HG03108 (cell line): Measurements from ENCODE around the gene ARID1B.

Experiments used
- ATAC-seq: cut with Tn5 transposase; IDR thresholded peaks from one replicate; pipeline ENCODE4 v1.9.1; 2021; ENCODE audit warnings: moderate library complexity; ENCODE audit not compliant: unreplicated experiment

Gene ARID1B

DNA sequence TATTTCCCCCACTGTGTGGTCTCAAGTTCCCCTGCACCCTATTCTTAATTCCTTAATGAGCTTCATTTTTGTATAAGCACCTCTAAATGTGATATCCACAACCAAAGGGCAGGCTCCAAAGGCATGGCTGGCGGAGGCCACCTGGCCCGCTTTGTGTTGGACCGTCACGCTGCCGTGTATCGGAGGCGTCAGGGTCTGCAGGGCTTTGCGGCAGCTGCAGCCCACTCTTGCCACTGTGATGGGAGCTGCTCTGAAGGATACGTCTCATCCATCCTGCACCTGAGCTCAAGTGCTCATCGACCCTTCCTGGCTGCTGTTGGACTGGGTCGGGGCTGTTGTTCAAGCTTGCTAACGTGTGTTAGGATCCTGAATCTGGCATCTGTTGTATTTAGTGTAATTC is 177.6 kb downstream of the ARID1B start:
- ATAC-seq = no peak

DNA sequence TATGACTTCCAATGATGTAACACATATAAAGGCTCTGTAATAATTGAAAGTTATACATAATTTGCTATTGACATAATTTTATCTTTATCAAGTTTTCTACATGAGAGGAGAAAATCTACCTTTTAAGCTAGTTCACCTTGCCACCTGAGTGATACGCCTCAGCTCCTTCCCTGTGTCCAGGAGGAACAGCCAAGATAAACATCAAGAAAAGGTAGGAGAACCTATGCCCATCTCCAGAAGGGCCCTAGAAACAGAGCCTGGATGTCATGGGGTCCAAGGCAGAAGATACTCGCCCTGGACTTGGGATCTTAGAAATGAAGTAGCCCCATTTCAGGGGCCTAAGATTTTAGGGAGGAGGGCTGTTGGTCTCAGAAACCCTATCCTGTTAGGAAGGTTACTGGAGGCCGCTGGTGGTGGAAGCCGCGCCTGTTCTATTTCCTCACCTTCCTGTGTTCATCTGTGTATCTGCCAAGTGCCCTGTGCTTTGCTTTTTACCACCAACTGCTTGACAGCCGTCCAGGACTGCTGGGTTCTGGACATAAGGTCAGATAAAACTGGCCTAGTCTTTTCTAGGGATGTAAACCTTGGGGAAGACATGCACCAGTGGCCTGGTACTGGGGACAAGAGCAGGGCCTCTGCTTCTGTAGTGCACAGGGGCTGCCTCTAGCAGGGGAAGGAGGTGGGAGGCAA is 178.5 kb downstream of the ARID1B start:
- no peak for ATAC-seq

DNA sequence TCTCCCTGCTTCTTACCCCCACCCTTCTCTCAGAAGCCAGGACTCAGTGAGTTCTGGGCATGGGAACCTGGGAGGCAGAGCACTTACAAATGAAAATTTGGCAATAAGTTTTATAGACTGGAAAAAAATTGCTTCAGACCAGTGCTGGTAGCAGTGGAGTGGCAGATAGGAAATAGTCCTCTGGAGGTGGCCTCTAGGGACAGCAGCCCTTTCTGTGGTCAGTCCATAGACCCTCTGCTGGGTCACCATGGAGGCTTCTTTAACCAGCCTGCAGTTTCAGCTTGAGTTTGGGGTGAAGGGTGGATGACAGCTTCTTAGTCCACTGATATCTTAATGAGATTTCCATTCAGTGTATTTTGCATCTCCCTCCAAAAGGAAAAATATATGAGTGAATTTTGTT is 179.1 kb downstream of the ARID1B start:
- no peak for ATAC-seq

GRCh38 chr6:156957931-156958547 is 180.9 kb downstream of the ARID1B start:
- no peak for ATAC-seq

- no peak for ATAC-seq
These were observed 183.3 kb downstream of the ARID1B start for GRCh38 chr6:156960525-156960924.

DNA sequence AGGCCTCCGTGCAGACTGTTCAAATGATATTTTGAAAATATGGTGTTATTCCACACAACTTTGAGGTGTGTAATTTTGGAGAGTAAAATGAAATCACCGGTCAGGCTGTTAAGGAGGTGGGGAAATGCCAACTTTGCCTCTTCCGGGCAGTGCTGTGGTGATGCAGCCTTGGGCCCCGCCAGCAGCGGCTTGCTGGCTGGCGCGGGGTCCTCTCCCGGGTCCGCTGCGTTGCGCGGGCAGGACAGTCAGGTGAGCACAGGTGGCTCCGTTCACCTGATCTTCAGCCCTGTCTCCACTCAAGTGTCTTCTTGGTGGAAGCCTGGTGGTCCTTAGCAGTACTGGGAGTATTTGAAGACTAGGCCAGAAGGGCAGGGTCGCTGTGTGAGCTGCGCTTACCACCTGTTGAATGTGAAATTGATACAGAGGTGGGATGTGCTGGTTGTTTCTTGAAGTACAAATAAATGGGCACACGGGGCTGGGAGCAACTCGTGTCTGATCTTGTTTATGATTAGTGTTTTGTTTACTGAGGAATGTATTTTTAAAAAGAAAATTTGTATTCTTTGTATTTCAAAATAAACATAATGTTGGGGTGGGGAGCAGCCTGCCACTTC is 184.2 kb downstream of the ARID1B start:
- no peak for ATAC-seq

- ATAC-seq = no peak
These were observed 186.8 kb downstream of the ARID1B start for GRCh38 chr6:156963712-156964700.

DNA sequence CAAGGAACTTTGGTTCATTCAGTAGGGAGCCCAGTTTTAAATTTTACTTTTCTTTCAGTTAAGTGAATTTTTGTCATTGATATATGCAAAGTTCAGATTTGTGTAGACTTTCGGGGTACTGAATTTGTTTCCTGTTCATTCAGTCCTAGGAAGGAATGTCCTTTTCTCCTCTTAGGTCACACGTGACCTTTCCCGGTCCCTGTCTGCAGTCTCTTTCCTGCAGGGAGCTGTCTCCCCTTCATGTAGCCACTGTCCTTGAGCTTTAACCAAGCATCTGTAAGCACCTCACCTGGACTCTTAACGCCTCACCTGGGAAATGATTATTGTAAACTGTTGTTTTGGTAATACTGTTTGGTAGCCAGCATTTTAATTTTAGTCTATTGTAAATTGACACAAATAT is 190.7 kb downstream of the ARID1B start:
- ATAC-seq = no peak

GRCh38 chr6:156969233-156969632 is 192.1 kb downstream of the ARID1B start:
- no peak for ATAC-seq

DNA sequence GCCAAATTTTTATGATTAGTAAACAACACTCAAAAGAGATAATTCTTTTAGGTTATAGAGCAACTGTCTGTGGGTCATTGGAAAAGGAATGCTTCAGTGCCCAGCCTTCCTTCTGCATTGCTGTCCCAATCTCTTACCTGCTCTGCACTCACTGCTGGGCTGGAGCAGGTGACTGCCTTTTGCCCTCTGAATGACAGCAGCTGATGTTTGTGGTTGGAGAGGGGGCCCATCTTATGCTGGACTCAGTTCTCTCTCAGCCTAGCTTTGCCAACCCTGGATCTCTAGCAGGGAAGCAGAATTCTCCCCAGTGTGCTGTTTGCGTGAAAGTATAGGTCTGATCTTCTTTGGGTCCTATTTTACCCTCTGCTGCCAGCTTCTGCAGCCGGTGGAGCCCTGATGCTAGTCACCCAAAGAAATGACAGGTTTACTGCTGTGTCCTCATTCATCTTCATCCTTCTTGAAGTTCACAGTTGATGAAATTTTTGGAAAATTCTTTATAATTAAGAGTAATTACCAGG is 193.5 kb downstream of the ARID1B start:
- ATAC-seq = no peak

GRCh38 chr6:156971153-156971885 is 194.1 kb downstream of the ARID1B start:
- no peak for ATAC-seq

GRCh38 chr6:156972145-156972544 is 195.0 kb downstream of the ARID1B start:
- no peak for ATAC-seq

- ATAC-seq = no peak
These were observed 197.7 kb downstream of the ARID1B start for GRCh38 chr6:156974830-156975261.

DNA sequence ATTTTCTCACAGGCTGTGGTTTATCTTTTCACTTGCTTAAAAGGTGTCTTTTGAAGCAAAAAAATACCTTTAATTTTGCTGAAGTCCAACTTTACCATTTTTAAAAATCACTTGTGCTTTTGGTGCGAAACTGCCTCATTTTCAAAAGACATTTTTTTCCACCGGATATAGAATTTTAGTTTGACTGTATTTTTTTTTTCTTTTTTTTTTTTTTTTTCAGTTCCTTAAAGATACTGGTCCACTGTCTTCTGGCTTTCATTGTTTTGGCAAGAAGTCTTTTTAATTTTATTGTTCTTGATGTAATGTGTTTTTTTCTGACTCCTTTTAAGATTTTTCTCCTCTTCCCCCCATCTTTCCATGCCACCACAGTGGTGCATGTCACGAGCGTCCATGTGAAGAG is 198.2 kb downstream of the ARID1B start:
- ATAC-seq = no peak

DNA sequence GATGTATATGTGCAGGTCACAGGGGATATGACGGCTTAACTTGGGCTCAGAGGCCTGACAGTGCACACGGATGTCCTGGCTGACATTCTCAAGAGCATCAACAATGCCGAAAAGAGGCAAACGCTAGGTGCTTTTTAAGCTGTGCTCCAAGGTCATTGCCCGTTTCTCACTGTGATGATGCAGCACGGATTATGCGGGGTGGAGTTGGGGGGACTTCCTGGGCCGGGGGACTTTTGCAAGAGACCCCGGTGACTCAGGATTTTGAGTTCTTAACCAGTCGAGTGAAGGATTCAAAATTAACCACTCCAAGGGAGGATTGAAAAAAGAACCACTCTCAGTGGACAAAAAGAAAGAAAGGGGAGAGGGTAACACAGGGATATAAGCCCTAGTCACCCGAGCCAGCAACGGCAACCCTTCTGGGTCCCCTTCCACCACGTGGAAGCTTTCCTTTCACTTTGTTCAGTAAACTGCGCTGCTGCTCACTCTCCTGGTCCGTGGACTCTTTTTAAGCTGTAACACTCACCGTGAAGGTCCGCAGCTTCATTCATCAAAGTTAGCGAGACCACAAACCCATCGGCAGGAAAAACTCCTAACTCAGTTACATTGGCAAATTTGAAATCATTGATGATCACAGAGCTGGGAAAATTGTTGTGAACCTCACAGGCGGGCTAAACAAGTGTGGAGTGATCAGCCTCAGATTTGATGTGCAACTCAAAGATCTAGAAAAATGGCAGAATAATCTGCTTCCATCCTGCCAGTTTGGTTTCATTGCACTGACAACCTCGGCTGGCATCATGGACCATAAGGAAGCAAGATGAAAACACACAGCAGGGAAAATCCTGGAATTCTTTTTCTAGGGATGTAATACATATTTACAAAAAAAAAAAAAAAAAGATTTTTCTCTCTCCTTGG is 199.3 kb downstream of the ARID1B start:
- no peak for ATAC-seq

DNA sequence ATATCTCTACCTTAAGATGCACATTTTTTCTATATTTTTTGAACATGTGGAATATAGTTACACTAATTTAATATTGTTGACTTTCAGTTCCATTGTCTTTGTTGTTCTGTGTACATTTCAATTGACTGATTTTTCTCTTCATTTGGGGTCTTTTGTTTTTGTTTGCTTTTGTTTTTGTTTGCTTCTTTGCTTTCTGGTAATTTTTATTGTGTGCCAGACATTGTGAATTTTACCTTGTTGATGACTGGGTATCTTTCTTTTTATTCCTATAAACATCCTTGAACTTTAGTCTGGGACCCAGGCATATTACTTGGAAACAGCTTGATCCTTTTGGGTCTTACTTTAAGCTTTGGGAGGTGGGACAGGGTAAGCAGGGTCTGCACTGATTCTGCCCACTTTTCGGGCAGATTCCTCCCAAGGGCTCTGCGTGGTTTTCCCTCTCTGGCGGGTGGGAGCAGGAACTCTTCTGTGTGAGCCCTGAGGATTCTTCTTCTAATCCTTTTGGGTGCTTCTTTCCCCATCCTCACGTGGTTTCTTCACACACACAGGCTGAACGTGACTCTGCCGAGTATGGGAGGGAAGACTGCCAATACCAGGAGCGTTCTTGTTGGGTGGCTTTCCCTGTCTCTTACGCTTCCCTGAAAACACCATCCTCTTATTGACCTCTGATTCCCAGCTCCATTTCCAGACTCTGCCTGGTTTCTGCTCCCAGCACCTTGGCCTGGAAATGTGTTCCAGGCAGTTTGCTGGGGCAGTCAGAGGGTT is 200.5 kb downstream of the ARID1B start:
- ATAC-seq = no peak

- ATAC-seq = no peak
These were observed 201.8 kb downstream of the ARID1B start for GRCh38 chr6:156978948-156979347.

- no peak for ATAC-seq
These were observed 203.3 kb downstream of the ARID1B start for GRCh38 chr6:156980515-156980914.
